Loucy (cell line): ENCODE measurements around the gene TRIO.

ENCODE experiments used
- CTCF ChIP-seq: fragments of 200-600 bp; sonication (generic); conservative IDR thresholded peaks from 2 replicates; pipeline ENCODE4 v1.5.1; 2014; ENCODE audit warnings: mild to moderate bottlenecking, antibody characterized with exemption, low read length
- EZH2phosphoT487 ChIP-seq: fragments of 200-600 bp; IDR thresholded peaks from 2 replicates; pipeline ENCODE4 v1.6.1; 2018; ENCODE audit warnings: antibody characterized with exemption, mild to moderate bottlenecking, moderate library complexity, borderline replicate concordance

- TF ChIP-seq EZH2phosphoT487: no peak
- TF ChIP-seq CTCF: no peak
Measured at GRCh38 chr5:14204785-14205321, 61.7 kb downstream of the TRIO start.
